Uterus (tissue), 2 donors: ENCODE data around the gene AEBP1.

Experiments used
- POLR2A ChIP-seq, 2 donors: fragments of 450-650 bp; IDR thresholded peaks; one replicate each; pipeline ENCODE4 v1.6.1; 2016; ENCODE audit warnings: antibody characterized with exemption in 2 of 2, mild to moderate bottlenecking in 1 of 2, moderate library complexity in 1 of 2
- TF ChIP-seq, protein P1 (sequence below), 4 experiments: fragments of 200-600 bp in 2 of 4; fragments of 450-650 bp in 2 of 4; sonication (generic) in 2 of 4; IDR thresholded peaks; one replicate each; pipeline ENCODE4 v1.5.1; 2016 to 2019; ENCODE audit warnings: antibody characterized with exemption in 4 of 4, mild to moderate bottlenecking in 2 of 4, moderate library complexity in 1 of 4

DNA sequence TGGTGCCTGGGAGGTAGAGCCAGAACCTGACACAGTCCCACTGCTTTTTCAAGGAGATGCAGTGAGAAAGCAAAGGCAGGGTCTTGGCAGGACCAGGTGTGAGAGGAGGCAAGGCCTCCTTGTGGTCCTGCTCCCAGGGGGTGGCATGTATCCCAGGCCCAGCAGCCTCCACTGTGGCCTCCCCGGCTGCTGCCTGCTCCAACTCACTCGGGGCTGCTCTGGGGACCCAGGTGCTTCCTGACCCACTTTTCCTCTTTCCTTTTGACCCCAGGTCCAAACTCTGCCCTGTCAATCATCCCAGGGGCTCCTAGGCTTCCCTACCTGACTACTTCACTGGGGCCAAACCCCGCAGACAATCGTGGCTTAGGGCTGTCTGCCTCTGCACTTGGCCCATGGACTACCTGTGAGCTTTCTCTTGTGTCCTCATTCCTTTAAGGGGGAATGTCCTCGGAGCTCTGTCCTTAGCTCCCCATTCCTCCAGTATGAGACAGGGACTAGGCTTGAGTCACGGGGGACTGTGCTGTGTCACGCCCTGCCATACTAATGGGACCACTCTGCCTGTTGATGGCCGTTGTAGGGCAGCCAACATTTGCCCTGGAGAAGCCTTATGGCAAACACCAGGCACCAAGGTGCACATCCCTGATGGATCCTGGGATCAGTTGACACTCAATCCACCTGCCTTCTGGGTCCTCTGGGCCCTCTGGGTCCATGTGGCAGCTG lies 1.1 kb upstream of the AEBP1 start:
- TF ChIP-seq, protein P1, sequence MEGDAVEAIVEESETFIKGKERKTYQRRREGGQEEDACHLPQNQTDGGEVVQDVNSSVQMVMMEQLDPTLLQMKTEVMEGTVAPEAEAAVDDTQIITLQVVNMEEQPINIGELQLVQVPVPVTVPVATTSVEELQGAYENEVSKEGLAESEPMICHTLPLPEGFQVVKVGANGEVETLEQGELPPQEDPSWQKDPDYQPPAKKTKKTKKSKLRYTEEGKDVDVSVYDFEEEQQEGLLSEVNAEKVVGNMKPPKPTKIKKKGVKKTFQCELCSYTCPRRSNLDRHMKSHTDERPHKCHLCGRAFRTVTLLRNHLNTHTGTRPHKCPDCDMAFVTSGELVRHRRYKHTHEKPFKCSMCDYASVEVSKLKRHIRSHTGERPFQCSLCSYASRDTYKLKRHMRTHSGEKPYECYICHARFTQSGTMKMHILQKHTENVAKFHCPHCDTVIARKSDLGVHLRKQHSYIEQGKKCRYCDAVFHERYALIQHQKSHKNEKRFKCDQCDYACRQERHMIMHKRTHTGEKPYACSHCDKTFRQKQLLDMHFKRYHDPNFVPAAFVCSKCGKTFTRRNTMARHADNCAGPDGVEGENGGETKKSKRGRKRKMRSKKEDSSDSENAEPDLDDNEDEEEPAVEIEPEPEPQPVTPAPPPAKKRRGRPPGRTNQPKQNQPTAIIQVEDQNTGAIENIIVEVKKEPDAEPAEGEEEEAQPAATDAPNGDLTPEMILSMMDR (IDR thresholded peaks at IDR 0.05), result no peak
- no peak for TF ChIP-seq POLR2A (IDR thresholded peaks at IDR 0.05)
